Hepatocyte (in vitro differentiated cells): ENCODE measurements around the gene KIF27.
"Not testable (repeated sequence)": the region's sequence is repeated elsewhere in the genome, so short reads cannot be mapped to it uniquely, and the experiment has no call there.

Experiments
- EZH2 ChIP-seq: fragments of 200-600 bp; sonication (generic); IDR thresholded peaks from 2 replicates; pipeline ENCODE4 v1.6.1; 2016; ENCODE audit warnings: antibody characterized with exemption, mild to moderate bottlenecking, borderline replicate concordance
- EZH2phosphoT487 ChIP-seq: fragments of 200-600 bp; sonication (generic); IDR thresholded peaks from one replicate; pipeline ENCODE4 v1.6.1; 2018; ENCODE audit warnings: antibody characterized with exemption, mild to moderate bottlenecking, low read depth, moderate library complexity; ENCODE audit not compliant: unreplicated experiment, severe bottlenecking
- TF ChIP-seq, protein P1 (sequence below): fragments of 200-600 bp; sonication (generic); IDR thresholded peaks from 2 replicates; pipeline ENCODE4 v1.5.1; 2016; ENCODE audit warnings: antibody characterized with exemption, mild to moderate bottlenecking; ENCODE audit not compliant: poor library complexity

DNA sequence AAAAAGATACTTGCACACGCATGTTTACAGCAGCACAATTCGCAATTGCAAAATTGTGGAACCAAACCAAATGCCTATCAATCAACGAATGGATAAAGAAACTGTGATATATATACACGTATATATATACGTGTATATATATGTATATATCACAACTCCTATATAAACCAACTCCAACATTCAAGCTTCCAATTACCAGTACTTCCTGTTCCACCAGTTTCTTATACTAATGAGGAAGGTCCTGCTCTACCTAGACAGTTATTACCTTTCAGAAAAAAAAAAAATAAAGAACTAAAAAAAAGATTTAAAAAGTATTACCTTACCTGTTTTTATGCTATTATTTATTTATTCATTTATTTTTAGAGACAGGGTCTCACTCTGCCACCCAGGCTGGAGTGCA lies 20.6 kb downstream of the KIF27 start:
- TF ChIP-seq, protein P1, sequence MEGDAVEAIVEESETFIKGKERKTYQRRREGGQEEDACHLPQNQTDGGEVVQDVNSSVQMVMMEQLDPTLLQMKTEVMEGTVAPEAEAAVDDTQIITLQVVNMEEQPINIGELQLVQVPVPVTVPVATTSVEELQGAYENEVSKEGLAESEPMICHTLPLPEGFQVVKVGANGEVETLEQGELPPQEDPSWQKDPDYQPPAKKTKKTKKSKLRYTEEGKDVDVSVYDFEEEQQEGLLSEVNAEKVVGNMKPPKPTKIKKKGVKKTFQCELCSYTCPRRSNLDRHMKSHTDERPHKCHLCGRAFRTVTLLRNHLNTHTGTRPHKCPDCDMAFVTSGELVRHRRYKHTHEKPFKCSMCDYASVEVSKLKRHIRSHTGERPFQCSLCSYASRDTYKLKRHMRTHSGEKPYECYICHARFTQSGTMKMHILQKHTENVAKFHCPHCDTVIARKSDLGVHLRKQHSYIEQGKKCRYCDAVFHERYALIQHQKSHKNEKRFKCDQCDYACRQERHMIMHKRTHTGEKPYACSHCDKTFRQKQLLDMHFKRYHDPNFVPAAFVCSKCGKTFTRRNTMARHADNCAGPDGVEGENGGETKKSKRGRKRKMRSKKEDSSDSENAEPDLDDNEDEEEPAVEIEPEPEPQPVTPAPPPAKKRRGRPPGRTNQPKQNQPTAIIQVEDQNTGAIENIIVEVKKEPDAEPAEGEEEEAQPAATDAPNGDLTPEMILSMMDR = not testable (repeated sequence)
- TF ChIP-seq EZH2, EZH2phosphoT487: not testable (repeated sequence)
